ENCODE data around the gene GPI.

GPI gene

GRCh38 chr19:34373601-34374288 lies 8.7 kb downstream of the GPI start:
- no peak overlapping the region for H3K4me3 ChIP-seq (ENCODE audit: low read depth, low read length)
- no peak for TF ChIP-seq CTCF (conservative IDR thresholded peaks at IDR 0.05; ENCODE audit: low read depth, low read length)
- no peak for DNase-seq (ENCODE audit: low read depth)

- peak; percentile 61 for DNase-seq (ENCODE audit: low read depth)
- no peak for TF ChIP-seq CTCF (conservative IDR thresholded peaks at IDR 0.05; ENCODE audit: low read depth, low read length)
- no peak overlapping the region for H3K4me3 ChIP-seq (ENCODE audit: low read depth, low read length)
These were observed 10.6 kb downstream of the GPI start for GRCh38 chr19:34375598-34375997.

- no peak for TF ChIP-seq CTCF (conservative IDR thresholded peaks at IDR 0.05; ENCODE audit: low read depth, low read length)
- no peak for DNase-seq (ENCODE audit: low read depth)
- no peak overlapping the region for H3K4me3 ChIP-seq (ENCODE audit: low read depth, low read length)
These were observed 15.7 kb downstream of the GPI start for GRCh38 chr19:34380639-34381241.

GRCh38 chr19:34381399-34382251 lies 16.6 kb downstream of the GPI start:
- no peak for TF ChIP-seq CTCF (conservative IDR thresholded peaks at IDR 0.05; ENCODE audit: low read depth, low read length)
- DNase-seq (ENCODE audit: low read depth) = no peak
- H3K4me3 ChIP-seq (ENCODE audit: low read depth, low read length) = no peak overlapping the region

- H3K4me3 ChIP-seq (ENCODE audit: low read depth, low read length) = no peak overlapping the region
- TF ChIP-seq CTCF (conservative IDR thresholded peaks at IDR 0.05; ENCODE audit: low read depth, low read length) = no peak
- DNase-seq (ENCODE audit: low read depth) = no peak
These were observed 17.5 kb downstream of the GPI start for GRCh38 chr19:34382471-34382870.

GRCh38 chr19:34383599-34383998 lies 18.6 kb downstream of the GPI start:
- no peak for DNase-seq (ENCODE audit: low read depth)
- no peak overlapping the region for H3K4me3 ChIP-seq (ENCODE audit: low read depth, low read length)
- TF ChIP-seq CTCF (conservative IDR thresholded peaks at IDR 0.05; ENCODE audit: low read depth, low read length) = no peak

Measured in choroid plexus epithelial cell (primary cell).